Lower leg skin (tissue), 4 donors: Measurements from ENCODE around the gene POU2AF3. TPM values are rescaled to one million over a fixed set of nuclear protein-coding genes. Genes with fewer than 3 reads are reported as not detected.
A peak's percentile ranks its signal among the peaks of the same experiment; 100 is the strongest.

ENCODE experiments used
- DNase-seq, 2 donors: peaks; one replicate each; pipeline ENCODE4 v3.0.0-alpha.2; 2019; ENCODE audit warnings: low spot score in 2 of 2
- H3K4me3 ChIP-seq: fragments of 200-600 bp; sonication (generic); 2 replicates; pipeline ENCODE4 v1.5.1; 2017; ENCODE audit warnings: mild to moderate bottlenecking, low read depth; ENCODE audit not compliant: poor library complexity, severe bottlenecking
- POLR2A ChIP-seq, 2 donors: fragments of 450-650 bp; IDR thresholded peaks; one replicate each; pipeline ENCODE4 v1.6.1; 2016 to 2017; ENCODE audit warnings: antibody characterized with exemption in 2 of 2, mild to moderate bottlenecking in 1 of 2, moderate library complexity in 1 of 2
- WGBS, 2 donors: methylation state at CpG; one replicate each; pipeline ENCODE4 v1.1.5; 2018; 5-methylcytosine and 5-hydroxymethylcytosine counted together
- intact Hi-C: fragments of 100-400 bp; cut with DNase I; formaldehyde crosslinking; loops from one replicate; pipeline ENCODE4 v1.15.0; 2023; ENCODE audit warnings: low total_unique reads
- total RNA-seq, 4 donors: library from RNA; depleted of rRNA; stranded (reverse); fragments of >200 nt; gene quantifications; one replicate each; pipeline ENCODE4 v1.1.0, GENCODE V29; 2016
- TF ChIP-seq, protein P1 (sequence below), 3 donors: fragments of 450-650 bp; IDR thresholded peaks; one replicate each; pipeline ENCODE4 v1.5.1; 2016; ENCODE audit warnings: antibody characterized with exemption in 3 of 3, mild to moderate bottlenecking in 3 of 3, moderate library complexity in 2 of 3

The POU2AF3 gene
- total RNA-seq, 4 donors from 2014 or later = not detected

DNA sequence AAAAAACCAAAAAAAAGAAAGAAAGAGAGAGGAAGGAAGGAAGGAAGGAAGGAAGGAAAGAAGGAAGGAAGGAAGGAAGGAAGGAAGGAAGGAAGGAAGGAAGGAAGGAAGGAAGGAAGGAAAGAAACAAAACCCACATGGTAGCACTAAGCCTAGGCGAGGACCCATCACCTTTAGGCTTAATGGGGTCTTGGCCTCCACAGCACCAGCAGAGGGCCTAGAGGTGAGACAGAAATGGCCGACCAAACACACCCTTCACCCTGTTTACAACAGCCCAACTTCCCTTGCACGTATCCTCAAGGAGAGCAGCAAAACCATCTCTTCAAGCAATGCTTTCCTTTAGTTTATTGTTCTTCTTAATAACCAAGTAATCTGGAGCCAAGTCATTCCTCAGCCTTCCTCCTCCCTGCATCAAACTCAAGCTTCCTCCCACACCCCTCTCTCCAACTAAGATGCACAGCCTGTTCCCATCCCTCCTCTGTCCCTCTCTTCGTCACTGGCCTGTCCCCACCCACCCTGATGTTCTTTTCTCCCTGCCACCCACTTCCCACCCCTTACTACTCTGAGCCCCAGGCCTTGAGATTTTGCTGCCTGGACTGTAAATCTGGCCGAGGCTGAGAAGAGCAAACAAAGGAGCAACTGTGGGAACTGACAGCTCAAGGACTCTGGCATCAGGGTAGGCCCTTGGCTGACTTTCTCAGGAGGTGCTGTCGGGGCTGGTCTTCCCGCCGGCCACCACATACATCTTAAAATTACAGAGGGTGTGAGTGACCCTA is 54.8 kb downstream of the POU2AF3 start:
- 72 to 75% methylated on average over 8 of the region's 8 CpGs for WGBS, 2 donors
- peak in 1 of 2 donors; percentile 76 for DNase-seq
- TF ChIP-seq, protein P1, sequence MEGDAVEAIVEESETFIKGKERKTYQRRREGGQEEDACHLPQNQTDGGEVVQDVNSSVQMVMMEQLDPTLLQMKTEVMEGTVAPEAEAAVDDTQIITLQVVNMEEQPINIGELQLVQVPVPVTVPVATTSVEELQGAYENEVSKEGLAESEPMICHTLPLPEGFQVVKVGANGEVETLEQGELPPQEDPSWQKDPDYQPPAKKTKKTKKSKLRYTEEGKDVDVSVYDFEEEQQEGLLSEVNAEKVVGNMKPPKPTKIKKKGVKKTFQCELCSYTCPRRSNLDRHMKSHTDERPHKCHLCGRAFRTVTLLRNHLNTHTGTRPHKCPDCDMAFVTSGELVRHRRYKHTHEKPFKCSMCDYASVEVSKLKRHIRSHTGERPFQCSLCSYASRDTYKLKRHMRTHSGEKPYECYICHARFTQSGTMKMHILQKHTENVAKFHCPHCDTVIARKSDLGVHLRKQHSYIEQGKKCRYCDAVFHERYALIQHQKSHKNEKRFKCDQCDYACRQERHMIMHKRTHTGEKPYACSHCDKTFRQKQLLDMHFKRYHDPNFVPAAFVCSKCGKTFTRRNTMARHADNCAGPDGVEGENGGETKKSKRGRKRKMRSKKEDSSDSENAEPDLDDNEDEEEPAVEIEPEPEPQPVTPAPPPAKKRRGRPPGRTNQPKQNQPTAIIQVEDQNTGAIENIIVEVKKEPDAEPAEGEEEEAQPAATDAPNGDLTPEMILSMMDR (IDR thresholded peaks at IDR 0.05) = no peak
- no peak for TF ChIP-seq POLR2A (IDR thresholded peaks at IDR 0.05)
- intact Hi-C loops = no loop called here
- H3K4me3 ChIP-seq = no peak overlapping the region

DNA sequence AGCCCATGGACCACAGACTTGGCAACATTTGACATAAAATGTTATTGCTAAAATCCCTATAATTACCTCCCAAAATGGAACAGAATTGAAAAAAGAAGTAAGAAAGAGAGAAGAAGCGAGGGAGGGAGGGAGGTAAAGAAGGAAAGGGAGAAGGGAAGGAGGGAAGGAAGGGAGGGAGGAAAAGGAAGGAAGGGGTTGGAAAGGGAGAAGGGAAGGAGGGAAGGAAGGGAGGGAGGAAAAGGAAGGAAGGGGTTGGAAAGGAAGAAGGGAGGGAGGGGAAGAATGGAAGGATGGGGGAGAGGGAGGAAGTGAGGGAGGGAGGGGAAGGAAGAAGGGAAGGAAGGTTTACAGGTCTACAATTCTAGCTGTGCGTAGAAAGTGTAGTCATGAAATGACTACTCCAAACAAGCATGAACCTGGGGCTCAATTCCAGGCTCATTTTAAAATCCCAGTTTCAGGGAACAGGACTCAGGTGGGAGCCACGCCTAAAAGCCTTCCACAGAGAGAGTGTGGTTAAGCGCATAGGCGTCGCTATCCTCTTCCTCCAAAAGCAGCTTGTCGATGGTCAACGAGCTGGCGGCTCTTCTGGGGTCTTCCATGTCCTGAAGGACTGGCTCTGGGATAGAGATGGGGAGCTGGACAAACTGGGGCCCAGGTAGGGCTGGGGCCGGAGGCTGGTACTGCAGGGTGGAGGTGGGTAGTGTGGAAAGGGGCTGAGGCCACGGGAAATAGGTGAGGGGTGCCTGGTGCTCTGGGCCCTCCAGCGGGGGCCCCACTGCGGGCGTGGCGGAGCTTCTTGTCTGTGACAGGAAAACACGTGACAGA is 55.6 kb downstream of the POU2AF3 start:
- H3K4me3 ChIP-seq = no peak overlapping the region
- intact Hi-C loops = no loop called here
- TF ChIP-seq POLR2A (IDR thresholded peaks at IDR 0.05) = no peak
- TF ChIP-seq, protein P1 (IDR thresholded peaks at IDR 0.05) = no peak
- WGBS, 2 donors = 93 to 94% methylated on average over 16 of the region's 16 CpGs
- DNase-seq = peak in 1 of 2 donors; percentile 62

DNA sequence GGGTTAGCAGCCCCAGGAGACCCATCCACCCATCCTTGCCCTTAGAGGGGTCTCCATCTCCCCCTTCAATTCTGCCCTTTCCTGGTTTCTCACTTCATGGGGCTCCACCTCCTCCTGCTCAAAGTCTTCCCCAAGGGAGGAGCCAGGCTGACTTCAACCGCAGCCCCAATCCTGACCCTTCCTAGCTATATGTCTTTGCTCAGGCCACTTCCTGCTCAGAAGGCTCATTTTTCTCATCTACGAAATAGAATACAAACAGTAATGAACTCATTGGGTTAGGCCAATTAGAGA is 56.2 kb downstream of the POU2AF3 start:
- 91 to 93% methylated on average over 2 of the region's 2 CpGs for WGBS, 2 donors
- no peak overlapping the region for H3K4me3 ChIP-seq
- TF ChIP-seq, protein P1 (IDR thresholded peaks at IDR 0.05) = no peak
- TF ChIP-seq POLR2A (IDR thresholded peaks at IDR 0.05) = no peak
- intact Hi-C loops = no loop called here
- no peak for DNase-seq

DNA sequence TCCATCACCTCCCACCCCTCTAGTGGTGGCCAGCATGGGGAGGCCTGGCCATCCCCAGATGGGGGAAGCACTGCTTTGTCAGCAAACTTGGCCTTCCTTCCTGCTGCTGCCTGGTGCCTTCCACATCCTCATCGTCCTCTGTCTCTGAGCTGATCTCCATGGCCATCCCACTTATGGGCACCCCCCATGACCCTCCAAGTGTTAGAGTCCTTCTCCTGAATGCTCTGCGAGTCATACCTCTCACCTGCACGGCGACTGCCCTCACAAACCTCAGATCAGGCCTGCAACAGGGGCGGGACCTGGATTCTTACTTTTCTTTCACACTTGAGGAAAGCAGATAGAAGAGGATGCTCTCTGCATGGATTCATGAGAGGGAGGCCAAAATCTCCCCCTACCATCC is 56.8 kb downstream of the POU2AF3 start:
- intact Hi-C loops = no loop called here
- peak in 1 of 2 donors; percentile 64 for DNase-seq
- WGBS, 2 donors = 90 to 91% methylated on average over 5 of the region's 5 CpGs

DNA sequence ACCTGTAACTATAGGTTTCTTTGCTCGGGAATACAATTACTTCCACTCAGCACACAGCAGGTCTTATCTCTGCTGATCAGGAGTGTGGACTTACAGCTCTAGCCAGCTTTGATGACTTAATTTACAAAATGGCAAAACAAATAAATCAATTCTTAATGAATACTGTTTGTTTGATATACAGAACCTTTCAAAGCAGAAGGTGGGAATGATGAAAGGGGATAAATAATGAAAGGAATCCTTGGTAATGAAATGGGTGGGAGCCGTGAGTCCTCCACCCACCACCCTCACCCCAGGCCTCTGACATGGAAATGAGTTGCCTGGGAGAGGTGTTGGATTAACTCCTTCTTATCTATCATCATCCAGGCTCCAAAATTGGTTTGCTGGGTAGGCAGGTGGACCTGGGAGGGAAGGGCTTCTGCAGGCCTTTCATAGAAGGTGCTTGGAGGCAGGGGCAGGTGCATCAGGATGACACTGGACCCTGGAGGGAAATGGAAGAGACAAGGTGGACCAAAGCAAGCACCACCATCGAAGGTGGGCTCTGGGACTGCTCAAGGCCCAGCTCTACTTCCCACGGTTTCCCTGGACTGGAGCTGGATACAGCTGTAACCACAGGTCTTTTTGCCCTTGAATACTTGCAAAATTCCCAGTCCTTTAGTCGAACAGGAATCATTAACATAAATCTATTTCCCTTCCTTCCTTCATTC is 57.8 kb downstream of the POU2AF3 start:
- WGBS, 2 donors = 73 to 85% methylated on average over 5 of the region's 5 CpGs
- TF ChIP-seq, protein P1 (IDR thresholded peaks at IDR 0.05) = no peak
- TF ChIP-seq POLR2A (IDR thresholded peaks at IDR 0.05) = no peak
- peak in 1 of 2 donors; percentile 10 for DNase-seq
- intact Hi-C loops = no loop called here
- no peak overlapping the region for H3K4me3 ChIP-seq

More for the DNA sequence above, 56.8 kb downstream of the POU2AF3 start:
- H3K4me3 ChIP-seq = no peak overlapping the region
- TF ChIP-seq POLR2A (IDR thresholded peaks at IDR 0.05) = no peak
- TF ChIP-seq, protein P1 (IDR thresholded peaks at IDR 0.05) = no peak
